ENCODE data around the gene AZIN2.

The AZIN2 gene

DNA sequence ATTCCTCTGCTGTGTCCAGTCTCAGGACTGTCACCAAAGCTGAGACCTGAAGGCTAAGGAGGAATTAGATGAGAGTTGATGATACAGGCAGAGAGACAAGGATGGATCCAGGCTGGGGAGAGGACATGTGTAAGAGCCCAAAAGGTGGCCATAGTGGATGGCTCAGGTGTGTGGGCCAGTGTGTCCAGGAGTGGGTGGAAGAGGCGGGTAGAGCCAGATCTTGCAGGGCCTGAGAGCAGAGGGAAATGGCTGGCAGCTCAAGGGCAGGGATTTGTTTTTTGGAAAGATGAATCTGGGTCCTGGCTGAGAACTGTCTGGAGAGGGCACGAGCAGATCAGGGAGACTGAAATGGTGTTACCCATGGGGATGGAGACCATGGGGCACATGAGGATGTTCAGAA lies 38.1 kb downstream of the AZIN2 start:
- ChIA-PET POLR2A (no interaction called here), CTCF (interaction anchor here (1.7 to 1.9 kb wide), 3 partner anchors 8 to 175 kb away, joined by 3 to 10 read pairs (median 7); no protein-coding TSS in a partner anchor)
- DNase-seq (ENCODE audit: low read depth, low spot score) = no peak
- TF ChIP-seq, protein P1, sequence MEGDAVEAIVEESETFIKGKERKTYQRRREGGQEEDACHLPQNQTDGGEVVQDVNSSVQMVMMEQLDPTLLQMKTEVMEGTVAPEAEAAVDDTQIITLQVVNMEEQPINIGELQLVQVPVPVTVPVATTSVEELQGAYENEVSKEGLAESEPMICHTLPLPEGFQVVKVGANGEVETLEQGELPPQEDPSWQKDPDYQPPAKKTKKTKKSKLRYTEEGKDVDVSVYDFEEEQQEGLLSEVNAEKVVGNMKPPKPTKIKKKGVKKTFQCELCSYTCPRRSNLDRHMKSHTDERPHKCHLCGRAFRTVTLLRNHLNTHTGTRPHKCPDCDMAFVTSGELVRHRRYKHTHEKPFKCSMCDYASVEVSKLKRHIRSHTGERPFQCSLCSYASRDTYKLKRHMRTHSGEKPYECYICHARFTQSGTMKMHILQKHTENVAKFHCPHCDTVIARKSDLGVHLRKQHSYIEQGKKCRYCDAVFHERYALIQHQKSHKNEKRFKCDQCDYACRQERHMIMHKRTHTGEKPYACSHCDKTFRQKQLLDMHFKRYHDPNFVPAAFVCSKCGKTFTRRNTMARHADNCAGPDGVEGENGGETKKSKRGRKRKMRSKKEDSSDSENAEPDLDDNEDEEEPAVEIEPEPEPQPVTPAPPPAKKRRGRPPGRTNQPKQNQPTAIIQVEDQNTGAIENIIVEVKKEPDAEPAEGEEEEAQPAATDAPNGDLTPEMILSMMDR (IDR thresholded peaks at IDR 0.05; ENCODE audit: insufficient read depth, low read length, missing control alignments) = no peak
- no peak overlapping the region for H3K4me3 ChIP-seq (ENCODE audit: low read depth, low read length)

DNA sequence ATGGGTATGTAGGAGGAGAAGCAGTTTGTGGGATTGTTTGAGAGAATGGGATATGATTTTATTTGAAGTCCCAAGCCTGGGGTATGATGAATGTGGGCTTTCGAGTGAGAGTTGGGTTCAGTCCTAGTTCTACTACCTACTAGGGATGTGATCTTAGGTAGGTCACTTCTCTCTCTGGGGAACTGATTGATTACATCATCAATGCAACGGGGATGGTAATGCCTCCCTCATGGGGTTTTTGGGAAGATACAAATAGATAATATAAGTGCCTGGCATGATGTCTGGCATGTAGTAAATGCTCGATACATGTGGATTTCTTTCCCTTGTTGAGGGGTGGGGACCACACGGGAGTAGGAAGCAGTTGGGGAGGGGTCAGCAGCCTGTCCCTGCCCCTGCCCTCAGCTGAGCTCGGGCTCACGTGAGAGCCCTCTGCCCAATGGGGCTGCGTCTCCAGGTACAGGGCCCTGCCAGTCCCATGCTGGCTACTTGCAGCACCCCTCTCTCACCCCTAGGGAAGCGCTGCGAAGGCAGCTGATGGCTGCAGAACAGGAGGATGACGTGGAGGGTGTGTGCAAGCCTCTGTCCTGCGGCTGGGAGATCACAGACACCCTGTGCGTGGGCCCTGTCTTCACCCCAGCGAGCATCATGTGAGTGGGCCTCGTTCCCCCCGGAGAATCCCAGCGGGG lies 38.7 kb downstream of the AZIN2 start:
- no peak overlapping the region for H3K4me3 ChIP-seq (ENCODE audit: low read depth, low read length)
- POLR2A ChIA-PET = no interaction called here
- no peak for DNase-seq (ENCODE audit: low read depth, low spot score)
- CTCF ChIA-PET = interaction anchor here (1.7 to 1.9 kb wide), 3 partner anchors 7 to 174 kb away, joined by 3 to 10 read pairs (median 7); no protein-coding TSS in a partner anchor
- TF ChIP-seq, protein P1 (IDR thresholded peaks at IDR 0.05; ENCODE audit: insufficient read depth, low read length, missing control alignments) = no peak

DNA sequence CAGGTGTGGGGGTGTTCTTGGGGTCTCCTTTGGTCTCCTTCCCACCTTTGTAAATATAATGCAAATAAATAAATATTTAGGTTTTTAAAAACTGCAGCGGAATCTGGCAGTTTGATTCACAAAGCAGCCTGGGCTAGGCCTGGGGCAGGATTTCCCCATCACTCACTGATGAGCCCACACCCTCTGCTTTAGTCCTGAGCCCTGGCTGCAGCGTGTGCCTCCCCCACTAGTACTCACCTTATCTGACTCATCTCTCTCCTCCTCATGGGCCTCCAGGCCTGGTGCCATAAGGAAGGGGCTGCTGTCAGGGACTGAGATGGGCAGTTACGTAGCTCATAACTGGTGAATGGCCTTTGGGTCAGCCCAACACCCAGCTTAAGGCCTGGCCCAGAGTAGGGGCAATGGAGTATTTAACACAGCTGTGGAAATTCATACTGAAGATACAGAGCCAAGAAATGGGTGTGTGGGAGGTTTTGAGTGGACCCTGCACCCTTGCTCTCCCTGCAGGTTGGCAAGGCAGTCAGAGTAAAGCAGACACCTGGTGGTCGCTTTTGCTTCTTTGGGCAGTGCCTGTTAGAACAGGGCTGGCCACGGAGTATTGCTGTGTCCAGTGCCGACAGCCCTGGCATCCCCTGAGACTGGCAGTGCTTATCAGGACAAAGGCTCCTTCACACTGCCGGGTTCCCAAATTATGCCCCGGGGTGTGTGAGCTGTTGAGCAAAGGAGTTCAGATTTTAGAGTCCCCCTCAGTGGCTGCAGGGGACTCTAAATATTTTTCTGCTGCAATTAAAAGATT lies 39.7 kb downstream of the AZIN2 start:
- H3K4me3 ChIP-seq (ENCODE audit: low read depth, low read length) = no peak overlapping the region
- TF ChIP-seq, protein P1 (IDR thresholded peaks at IDR 0.05; ENCODE audit: insufficient read depth, low read length, missing control alignments) = no peak
- ChIA-PET CTCF (interaction anchor here (1.0 to 1.9 kb wide), 5 partner anchors 9 to 173 kb away, joined by 3 to 7 read pairs (median 4); no protein-coding TSS in a partner anchor), POLR2A (no interaction called here)
- no peak for DNase-seq (ENCODE audit: low read depth, low spot score)

DNA sequence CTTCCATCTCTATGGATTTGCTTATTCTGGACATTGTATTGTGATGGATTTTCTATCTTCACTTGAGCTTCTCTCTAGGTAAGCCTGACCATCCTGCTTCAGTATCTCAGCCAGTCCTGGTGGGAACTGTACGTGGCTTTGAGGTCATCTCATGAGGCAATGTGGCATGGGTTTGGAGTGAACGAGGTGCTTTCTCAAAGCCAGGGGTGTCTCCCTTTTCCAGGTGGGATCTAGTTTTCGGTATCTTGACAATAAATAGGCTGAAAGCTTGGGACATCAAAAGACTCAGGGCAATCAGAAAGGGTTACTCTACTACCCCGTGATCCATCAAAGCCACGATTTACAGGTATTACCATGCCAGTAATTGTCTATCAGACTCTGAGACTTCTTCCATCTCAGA lies 40.8 kb downstream of the AZIN2 start:
- TF ChIP-seq, protein P1 (IDR thresholded peaks at IDR 0.05; ENCODE audit: insufficient read depth, low read length, missing control alignments) = no peak
- ChIA-PET POLR2A (no interaction called here), CTCF (interaction anchor here (1.1 to 1.3 kb wide), 2 partner anchors 17 to 24 kb away, joined by 3 to 4 read pairs; no protein-coding TSS in a partner anchor)
- no peak overlapping the region for H3K4me3 ChIP-seq (ENCODE audit: low read depth, low read length)
- no peak for DNase-seq (ENCODE audit: low read depth, low spot score)

DNA sequence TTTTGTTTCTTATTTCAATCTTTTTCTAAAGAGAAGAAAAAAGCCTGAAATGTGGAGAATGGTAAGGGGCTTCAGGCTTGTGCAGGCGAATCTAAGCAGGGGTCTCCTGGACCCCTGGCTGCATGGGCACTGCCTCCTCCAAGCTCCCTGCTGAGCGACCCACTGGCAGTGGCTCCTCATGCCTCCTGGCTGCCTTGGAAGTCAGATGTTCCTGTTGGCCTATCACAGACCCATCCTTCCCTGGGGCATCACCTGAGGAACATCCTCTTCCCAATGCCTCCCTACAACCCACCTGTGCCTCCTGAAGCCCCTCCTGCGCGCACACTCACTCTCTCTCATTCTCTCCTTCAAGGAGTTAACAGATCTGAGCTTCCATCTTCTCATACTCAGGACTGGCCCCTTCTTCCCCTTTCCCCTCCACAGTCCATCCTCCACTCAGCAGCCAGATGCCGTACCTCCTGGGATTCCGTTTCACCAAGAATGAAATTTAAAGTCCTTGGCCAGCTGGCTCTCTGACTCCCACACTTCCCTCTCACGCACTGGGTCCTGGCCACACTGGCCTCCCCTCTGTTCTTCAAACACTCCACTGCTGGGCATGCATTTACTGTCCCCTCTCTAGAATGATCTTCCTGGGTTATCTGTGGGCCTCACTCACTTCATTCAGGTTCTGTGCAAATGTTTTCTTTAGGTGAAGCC lies 41.7 kb downstream of the AZIN2 start:
- CTCF ChIA-PET = interaction anchor here (1.1 to 1.8 kb wide), 5 partner anchors 15 to 175 kb away, joined by 3 to 5 read pairs (median 3); partner anchors contain the start of gene TRIM62
- TF ChIP-seq, protein P1 (IDR thresholded peaks at IDR 0.05; ENCODE audit: insufficient read depth, low read length, missing control alignments) = no peak
- POLR2A ChIA-PET = no interaction called here
- DNase-seq (ENCODE audit: low read depth, low spot score) = no peak
- no peak overlapping the region for H3K4me3 ChIP-seq (ENCODE audit: low read depth, low read length)

All from AG04449 (cell line).